SU-DHL-6 (cell line): ENCODE results near the gene GAS7.

Source experiments
- H2AFZ ChIP-seq: fragments of 200-600 bp; sonication (generic); 2 replicates; pipeline ENCODE4 v1.6.1; 2014; ENCODE audit warnings: low read depth, mild to moderate bottlenecking, moderate library complexity, mixed read lengths, antibody characterized with exemption, low read length; ENCODE audit not compliant: severe bottlenecking
- H3F3A ChIP-seq: fragments of 200-600 bp; shearing (Covaris generic); 2 replicates; pipeline ENCODE4 v1.6.0; 2016; ENCODE audit warnings: antibody characterized with exemption, mild to moderate bottlenecking; ENCODE audit not compliant: insufficient read depth
- H3K27ac ChIP-seq: fragments of 200-600 bp; sonication (generic); 2 replicates; pipeline ENCODE4 v1.5.1; 2016; ENCODE audit warnings: low read depth, mild to moderate bottlenecking, low read length, moderate library complexity, mixed read lengths
- H3K27me3 ChIP-seq: fragments of 200-600 bp; sonication (generic), shearing (Covaris generic); 2 replicates; pipeline ENCODE4 v1.6.0; 2014; ENCODE audit warnings: mild to moderate bottlenecking, low read length
- H3K36me3 ChIP-seq: fragments of 200-600 bp; sonication (generic); 2 replicates; pipeline ENCODE4 v1.6.1; 2014; ENCODE audit warnings: mild to moderate bottlenecking, low read length, mixed read lengths
- H3K4me2 ChIP-seq: fragments of 300-600, 200-600 bp; shearing (Covaris generic), sonication (generic); 2 replicates; pipeline ENCODE4 v1.6.0; 2014; ENCODE audit warnings: low read length, low read depth, mild to moderate bottlenecking; ENCODE audit not compliant: poor library complexity, severe bottlenecking
- H3K4me3 ChIP-seq: fragments of 200-600 bp; sonication (generic); 2 replicates; pipeline ENCODE4 v1.5.1; 2014; ENCODE audit warnings: antibody characterized with exemption, low read length, mild to moderate bottlenecking, mixed read lengths; ENCODE audit not compliant: insufficient read depth, poor library complexity, severe bottlenecking
- H3K79me2 ChIP-seq: fragments of 200-600 bp; sonication (generic); 2 replicates; pipeline ENCODE4 v1.6.1; 2014; ENCODE audit warnings: mild to moderate bottlenecking, low read length, moderate library complexity; ENCODE audit not compliant: insufficient read depth
- H3K9ac ChIP-seq: fragments of 200-600 bp; sonication (generic); 2 replicates; pipeline ENCODE4 v1.7.0; 2014; ENCODE audit warnings: mild to moderate bottlenecking, low read length
- H3K9me2 ChIP-seq: fragments of 200-600 bp; sonication (generic); replicated peaks from 2 replicates; pipeline ENCODE4 v1.6.1; 2014; ENCODE audit warnings: low read length; ENCODE audit not compliant: insufficient read depth
- H3K9me3 ChIP-seq: fragments of 200-600 bp; sonication (generic); 2 replicates; pipeline ENCODE4 v1.6.1; 2014; ENCODE audit warnings: low read length, mixed read lengths; ENCODE audit not compliant: insufficient read depth
- H4K20me1 ChIP-seq: fragments of 200-600 bp; sonication (generic); 2 replicates; pipeline ENCODE4 v1.6.1; 2014; ENCODE audit warnings: low read depth, mild to moderate bottlenecking, antibody characterized with exemption, low read length, moderate library complexity, mixed read lengths
- CTCF ChIP-seq: fragments of 200-600 bp; sonication (generic); IDR thresholded peaks from one replicate; pipeline ENCODE4 v1.5.1; 2017; ENCODE audit warnings: antibody characterized with exemption, mild to moderate bottlenecking, low read length, moderate library complexity; ENCODE audit not compliant: insufficient read depth, poor library complexity, severe bottlenecking
- EZH2phosphoT487 ChIP-seq: fragments of 200-600 bp; sonication (generic), shearing (Covaris generic); conservative IDR thresholded peaks from 2 replicates; pipeline ENCODE4 v1.6.1; 2018; ENCODE audit warnings: mild to moderate bottlenecking, antibody characterized with exemption, low read length, moderate library complexity, mixed read lengths

Gene GAS7

GRCh38 chr17:10169290-10169689 lies 29.1 kb downstream of the GAS7 start:
- no peaks in the 10 kb centered on the region for H3K79me2 ChIP-seq
- no peak overlapping the region for H3K4me2 ChIP-seq
- no peaks in the 10 kb centered on the region for H3F3A ChIP-seq

GRCh38 chr17:10166176-10166935 lies 32.0 kb downstream of the GAS7 start:
- no peak overlapping the region for H3K4me2 ChIP-seq

More at GRCh38 chr17:10169290-10169689, 29.1 kb downstream of the GAS7 start:
- no peaks in the 10 kb centered on the region; the same call in 1 of the 2 replicates for H3K9me3 ChIP-seq
- no peak overlapping the region for H3K27ac ChIP-seq
- H3K9me2 ChIP-seq: no peaks in the 10 kb centered on the region
- no peaks in the 10 kb centered on the region for H3K27me3 ChIP-seq
- no peak overlapping the region for H3K4me3 ChIP-seq
- no peak overlapping the region for H3K9ac ChIP-seq
- no peak for TF ChIP-seq EZH2phosphoT487
- TF ChIP-seq CTCF: no peak
- H2AFZ ChIP-seq: no peak overlapping the region
- no peaks in the 10 kb centered on the region for H4K20me1 ChIP-seq
- no peaks in the 10 kb centered on the region for H3K36me3 ChIP-seq

GRCh38 chr17:10162096-10162495 lies 36.3 kb downstream of the GAS7 start:
- Histone ChIP-seq H3K4me2 (no peak overlapping the region), H3K79me2 (no peaks in the 10 kb centered on the region), H3K9ac (no peak overlapping the region), H3K4me3 (no peak overlapping the region), H4K20me1 (no peaks in the 10 kb centered on the region), H3K9me2 (no peaks in the 10 kb centered on the region), H3K27me3 (no peaks in the 10 kb centered on the region), H3K36me3 (no peaks in the 10 kb centered on the region), H3K27ac (no peak overlapping the region), H3K9me3 (no peaks in the 10 kb centered on the region), H2AFZ (no peak overlapping the region), H3F3A (no peaks in the 10 kb centered on the region)
- TF ChIP-seq CTCF: no peak
- no peak for TF ChIP-seq EZH2phosphoT487

More at GRCh38 chr17:10166176-10166935, 32.0 kb downstream of the GAS7 start:
- H3K9me3 ChIP-seq: no peaks in the 10 kb centered on the region
- no peak overlapping the region for H2AFZ ChIP-seq
- no peaks in the 10 kb centered on the region for H4K20me1 ChIP-seq
- H3K9ac ChIP-seq: no peak overlapping the region
- no peak overlapping the region for H3K4me3 ChIP-seq
- H3K27ac ChIP-seq: no peak overlapping the region
- no peaks in the 10 kb centered on the region for H3K36me3 ChIP-seq
- no peaks in the 10 kb centered on the region for H3K27me3 ChIP-seq
- TF ChIP-seq CTCF (no peak), EZH2phosphoT487 (no peak)
- H3F3A ChIP-seq: no peaks in the 10 kb centered on the region
- H3K9me2 ChIP-seq: no peaks in the 10 kb centered on the region
- no peaks in the 10 kb centered on the region for H3K79me2 ChIP-seq
